NCI-H2107 (cell line): Measurements from ENCODE around the gene TRIAP1.

Experiments
- DNase-seq: peaks from one replicate; lab custom pipeline; 2025; lab: John Stamatoyannopoulos, UW

TRIAP1 gene

GRCh38 chr12:120429368-120429767, 16.8 kb downstream of the TRIAP1 start:
- no peak for DNase-seq

GRCh38 chr12:120428597-120429229, 17.5 kb downstream of the TRIAP1 start:
- DNase-seq: no peak

GRCh38 chr12:120425797-120426196, 20.4 kb downstream of the TRIAP1 start:
- no peak for DNase-seq

- DNase-seq: no peak
Observed at GRCh38 chr12:120422892-120423456, 23.2 kb downstream of the TRIAP1 start.

GRCh38 chr12:120421701-120422100, 24.5 kb downstream of the TRIAP1 start:
- no peak for DNase-seq

- no peak for DNase-seq
Observed at GRCh38 chr12:120417917-120418580, 28.1 kb downstream of the TRIAP1 start.

- no peak for DNase-seq
Observed at GRCh38 chr12:120416490-120417216, 29.5 kb downstream of the TRIAP1 start.

GRCh38 chr12:120413901-120414695, 32.1 kb downstream of the TRIAP1 start:
- DNase-seq: no peak

GRCh38 chr12:120412421-120412820, 33.8 kb downstream of the TRIAP1 start:
- no peak for DNase-seq

- DNase-seq: no peak
Observed at GRCh38 chr12:120408771-120409170, 37.4 kb downstream of the TRIAP1 start.

- no peak for DNase-seq
Observed at GRCh38 chr12:120406553-120406952, 39.6 kb downstream of the TRIAP1 start.

GRCh38 chr12:120406069-120406468, 40.1 kb downstream of the TRIAP1 start:
- no peak for DNase-seq

GRCh38 chr12:120404271-120404670, 41.9 kb downstream of the TRIAP1 start:
- DNase-seq: no peak

GRCh38 chr12:120403869-120404268, 42.3 kb downstream of the TRIAP1 start:
- no peak for DNase-seq

- DNase-seq: no peak
Observed at GRCh38 chr12:120402217-120402616, 44.0 kb downstream of the TRIAP1 start.

GRCh38 chr12:120399531-120399930, 46.7 kb downstream of the TRIAP1 start:
- no peak for DNase-seq

- no peak for DNase-seq
Observed at GRCh38 chr12:120397824-120398540, 48.2 kb downstream of the TRIAP1 start.

GRCh38 chr12:120394483-120395367, 51.5 kb downstream of the TRIAP1 start:
- peak; percentile 73 for DNase-seq
